HG02884 (cell line): Measurements from ENCODE around the gene UBE2F.

Source experiments
- ATAC-seq: cut with Tn5 transposase; IDR thresholded peaks from one replicate; pipeline ENCODE4 v1.9.1; 2021; ENCODE audit warnings: mild to moderate bottlenecking, moderate library complexity; ENCODE audit not compliant: unreplicated experiment

UBE2F gene

GRCh38 chr2:238069021-238069709 is 102.4 kb downstream of the UBE2F start:
- no peak for ATAC-seq

GRCh38 chr2:238069877-238070276 is 103.1 kb downstream of the UBE2F start:
- ATAC-seq, result no peak

GRCh38 chr2:238075397-238075796 is 108.6 kb downstream of the UBE2F start:
- no peak for ATAC-seq

GRCh38 chr2:238077292-238077691 is 110.5 kb downstream of the UBE2F start:
- no peak for ATAC-seq

DNA sequence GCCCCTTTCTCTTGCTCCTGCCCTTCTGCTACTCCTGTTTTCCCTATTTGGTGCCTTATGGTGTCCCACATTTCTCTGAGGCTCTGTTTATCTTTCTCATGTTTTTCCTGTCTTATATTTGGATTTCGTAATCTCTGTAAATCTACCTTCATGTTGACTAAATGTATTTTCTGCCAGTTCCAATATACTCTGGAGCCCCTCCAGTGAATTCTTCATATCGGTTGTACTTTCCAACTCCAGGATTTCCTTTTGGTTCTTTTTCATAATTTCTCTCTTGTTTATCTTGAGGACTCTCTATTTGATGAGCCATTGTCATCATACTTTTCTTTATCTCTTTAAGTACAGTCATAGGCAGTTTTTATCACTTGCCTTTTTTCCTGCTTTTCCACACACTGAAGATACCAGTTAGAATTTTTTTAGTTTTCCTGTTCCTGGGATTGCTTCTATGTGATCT is 113.1 kb downstream of the UBE2F start:
- no peak for ATAC-seq

DNA sequence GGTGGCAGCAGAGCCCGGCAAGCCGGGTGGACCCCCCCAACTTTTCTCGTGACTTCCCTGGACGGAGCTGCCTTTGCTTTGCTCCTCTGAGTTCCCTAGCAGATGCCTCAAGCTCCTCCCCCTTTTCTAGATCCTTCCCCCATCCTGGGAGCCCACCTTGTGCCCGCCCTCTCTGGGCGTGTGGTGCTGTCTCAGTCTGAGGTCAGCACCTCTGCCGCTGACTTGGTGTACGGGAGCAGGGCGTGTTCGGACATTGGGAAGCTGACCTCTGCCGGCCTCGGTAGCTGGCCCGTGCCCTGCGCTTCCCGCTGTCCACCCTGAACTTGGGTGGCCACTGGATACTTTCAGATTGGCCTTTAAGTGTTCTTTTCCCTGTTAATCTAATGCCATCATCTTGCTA is 113.7 kb downstream of the UBE2F start:
- no peak for ATAC-seq

- no peak for ATAC-seq
Observed at GRCh38 chr2:238081150-238081549, 114.3 kb downstream of the UBE2F start.

DNA sequence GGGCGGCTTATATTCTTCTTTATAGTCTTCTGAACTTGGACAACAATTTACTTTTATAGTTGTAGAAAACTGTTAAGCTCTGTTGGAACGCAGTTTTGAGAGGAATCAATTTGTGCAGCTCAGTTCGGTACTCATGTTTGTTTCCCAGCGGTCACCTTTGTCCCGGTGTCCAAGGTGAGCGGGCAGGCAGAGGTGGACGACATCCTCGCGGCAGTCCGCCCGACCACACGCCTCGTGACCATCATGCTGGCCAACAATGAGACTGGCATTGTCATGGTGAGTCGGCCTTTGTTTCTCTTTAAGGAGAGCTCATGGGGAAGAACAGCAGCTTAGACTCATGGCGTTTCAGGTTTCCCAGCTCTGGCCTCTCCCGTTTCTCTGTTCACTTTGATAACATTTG is 114.7 kb downstream of the UBE2F start:
- no peak for ATAC-seq

DNA sequence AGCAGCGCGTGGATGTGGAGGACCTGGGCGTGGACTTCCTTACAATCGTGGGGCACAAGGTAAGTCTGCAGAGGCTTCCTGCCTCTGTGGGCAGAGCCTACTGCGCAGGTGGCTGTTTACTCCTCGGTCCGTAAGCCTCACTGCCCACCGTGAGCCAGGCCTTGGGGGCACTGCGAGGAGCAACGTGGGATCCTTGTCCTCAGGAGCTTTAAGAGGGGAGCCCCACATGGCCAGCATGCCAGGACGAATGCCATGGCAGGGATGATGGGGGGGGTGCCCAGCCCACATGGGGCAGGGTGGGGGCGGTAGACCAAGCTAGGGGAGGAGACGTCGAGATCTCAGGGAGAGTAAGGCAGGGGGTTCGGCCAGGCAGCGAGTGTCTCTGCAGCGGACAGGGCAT is 115.3 kb downstream of the UBE2F start:
- ATAC-seq, result no peak

DNA sequence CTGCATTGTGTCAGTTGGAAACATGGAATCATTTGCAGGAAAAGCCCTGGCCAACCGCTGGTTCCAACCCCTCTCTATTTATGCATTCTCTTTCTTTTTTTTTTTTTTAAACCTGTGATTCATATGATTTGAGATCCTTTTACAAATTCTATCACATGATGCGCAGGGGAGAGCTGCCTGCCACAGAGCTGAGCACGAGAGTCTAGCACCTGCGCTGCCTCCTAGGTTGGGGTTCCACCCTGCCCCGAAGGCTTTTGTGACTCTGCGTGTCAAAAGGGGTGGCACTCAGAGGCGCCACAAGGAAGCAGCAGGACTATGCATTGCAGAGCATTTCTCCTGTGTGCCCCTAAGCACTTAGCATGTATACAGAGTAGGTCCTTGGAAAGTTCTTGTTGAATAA is 116.0 kb downstream of the UBE2F start:
- ATAC-seq, result no peak

DNA sequence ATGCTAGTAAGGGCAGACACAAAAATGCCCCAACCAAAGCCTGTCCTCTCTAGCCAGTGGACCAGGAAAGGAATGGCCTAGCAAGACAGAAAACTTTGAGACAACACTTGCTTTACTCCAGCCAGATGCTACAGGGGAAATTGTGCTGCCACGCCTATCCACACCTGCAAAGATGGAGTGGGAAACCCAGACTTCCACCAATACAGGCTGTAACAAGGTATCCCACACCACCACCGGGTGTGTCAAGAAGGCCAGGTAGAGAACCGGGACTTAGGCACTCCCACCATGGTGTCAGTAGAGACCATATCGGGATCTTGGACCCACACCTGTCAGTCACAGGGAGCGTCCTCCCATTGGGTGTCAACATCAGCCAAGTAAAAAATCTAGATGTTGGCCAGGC is 117.1 kb downstream of the UBE2F start:
- ATAC-seq, result no peak

GRCh38 chr2:238084761-238085160 is 117.9 kb downstream of the UBE2F start:
- ATAC-seq, result no peak

DNA sequence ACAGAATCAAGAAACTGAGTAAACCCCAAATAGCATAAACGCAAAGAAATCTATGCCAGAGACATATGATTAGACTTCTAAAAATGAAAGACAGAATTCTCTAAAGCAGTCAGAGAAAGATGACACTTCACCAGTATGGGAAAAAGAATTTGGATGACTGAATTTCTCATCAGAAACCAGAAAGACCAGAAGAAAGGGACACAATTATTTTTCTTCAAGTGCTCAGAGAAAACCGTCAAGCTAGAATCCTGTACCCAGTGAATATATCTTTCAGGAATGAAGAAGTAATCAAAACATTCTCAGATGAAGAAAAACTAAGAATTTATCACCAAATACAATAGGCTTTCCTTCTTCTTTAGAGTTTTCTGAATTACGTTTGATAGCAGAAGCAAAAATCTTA is 119.1 kb downstream of the UBE2F start:
- ATAC-seq, result no peak

DNA sequence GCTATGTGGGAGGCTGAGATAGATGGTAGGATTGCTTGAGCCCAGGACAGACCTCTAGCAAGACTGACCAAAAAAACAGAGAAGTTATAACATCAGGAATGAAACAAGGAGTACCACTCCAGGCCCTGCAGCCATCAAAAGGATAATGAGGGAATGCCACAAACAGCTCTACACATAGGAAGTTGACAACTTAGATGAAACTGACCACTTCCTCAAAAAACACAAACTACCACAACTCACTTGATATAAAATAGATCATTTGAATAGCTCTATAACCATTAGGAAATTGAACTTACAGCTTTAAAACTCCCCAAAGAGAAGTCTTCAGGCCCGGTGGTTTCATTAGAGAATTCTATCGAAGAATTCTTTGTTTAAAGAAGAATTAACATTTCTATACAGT is 120.4 kb downstream of the UBE2F start:
- no peak for ATAC-seq

DNA sequence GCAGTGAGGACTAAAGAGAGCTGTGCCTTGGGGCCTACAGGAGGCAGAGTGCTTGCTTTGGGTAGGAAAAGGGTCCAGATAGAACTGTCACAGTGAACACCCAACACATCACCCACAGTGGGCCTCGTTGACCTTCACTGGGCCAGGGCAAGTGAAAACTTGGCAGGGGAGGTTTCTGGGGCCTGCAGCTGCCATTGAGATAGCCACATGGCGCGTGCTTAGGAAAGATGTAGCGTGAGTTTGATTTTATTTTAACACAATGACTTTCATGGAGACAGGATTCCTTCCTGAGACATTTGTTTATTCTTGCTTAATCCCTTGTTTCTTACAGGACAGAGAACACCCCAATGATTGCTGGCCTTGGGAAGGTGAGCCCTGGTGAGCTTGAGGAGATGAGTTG is 124.1 kb downstream of the UBE2F start:
- no peak for ATAC-seq

GRCh38 chr2:238091436-238092060 is 124.7 kb downstream of the UBE2F start:
- no peak for ATAC-seq
